Activated CD4-positive, alpha-beta T cell treated with anti-CD3 and anti-CD28 coated beads for 36 hours (primary cell): ENCODE results near the gene ZNF385C. TPM values are rescaled to one million over a fixed set of nuclear protein-coding genes. Genes with fewer than 3 reads are reported as not detected.
A peak's percentile ranks its signal among the peaks of the same experiment; 100 is the strongest.

ENCODE experiments used
- ATAC-seq: fragments of 200-7000 bp; cut with Tn5 transposase; one replicate; pipeline ENCODE4 v1.10.0; 2021; ENCODE audit warnings: mild to moderate bottlenecking, moderate library complexity
- CTCF ChIA-PET: fragments of 350-600 bp; sonication (Branson Sonifier 250); formaldehyde crosslinking; loops from one replicate; lab custom pipeline; 2021; ENCODE audit warnings: antibody characterized with exemption; lab: Charles Lee
- POLR2A ChIA-PET: fragments of 350-600 bp; sonication (Branson Sonifier 250); formaldehyde crosslinking; loops from one replicate; lab custom pipeline; 2021; ENCODE audit warnings: antibody characterized with exemption, inconsistent platforms; lab: Charles Lee
- DNase-seq: peaks from one replicate; pipeline ENCODE4 v3.0.0-alpha.2; 2020
- H3K27ac Mint-ChIP-seq: one replicate; pipeline ENCODE4 v1.8.0; 2021; ENCODE audit warnings: mixed read lengths
- H3K27me3 Mint-ChIP-seq: one replicate; pipeline ENCODE4 v1.8.0; 2021; ENCODE audit warnings: mixed read lengths
- H3K36me3 Mint-ChIP-seq: one replicate; pipeline ENCODE4 v1.8.0; 2021; ENCODE audit warnings: low read depth, mixed read lengths
- H3K4me1 Mint-ChIP-seq: one replicate; pipeline ENCODE4 v1.8.0; 2021; ENCODE audit warnings: mixed read lengths
- H3K4me3 Mint-ChIP-seq: one replicate; pipeline ENCODE4 v1.8.0; 2021; ENCODE audit warnings: mild to moderate bottlenecking, moderate library complexity, mixed read lengths
- H3K9me3 Mint-ChIP-seq: one replicate; pipeline ENCODE4 v1.8.0; 2021; ENCODE audit warnings: low read depth, mixed read lengths
- intact Hi-C, 2 experiments: fragments of 100-400 bp; cut with DNase I in 1 of 2; cut with micrococcal nuclease in 1 of 2; formaldehyde crosslinking; loops; one replicate each; pipeline versions ENCODE4 v1.14.2 to v1.15.1; 2022 to 2024; cut with DNase I, micrococcal nuclease
- total RNA-seq, 2 experiments: library from RNA; stranded (reverse); gene quantifications; one replicate each; pipeline ENCODE4 v1.2.3, GENCODE V29; 2021

Gene ZNF385C
- total RNA-seq, 2 experiments from 2014 or later: 0.23 to 0.30 TPM

DNA sequence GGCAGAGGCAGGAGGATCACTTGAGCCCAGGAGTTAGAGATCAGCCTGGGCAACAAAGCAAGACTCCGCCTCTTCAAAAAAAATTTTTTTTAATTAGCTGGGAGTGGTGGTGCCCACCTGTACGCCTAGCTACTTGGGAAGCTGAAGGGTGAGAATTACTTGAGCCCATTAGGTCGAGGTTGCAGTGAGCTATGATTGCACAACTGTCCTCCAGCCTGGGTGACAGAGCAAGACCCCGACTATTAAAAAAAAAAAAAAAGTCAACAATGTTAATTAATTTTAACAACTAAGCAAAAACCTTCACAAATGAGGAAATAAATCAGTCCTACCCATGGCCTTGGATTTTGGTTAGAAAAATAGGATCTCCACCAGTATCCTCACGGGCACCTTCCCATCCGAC, 8.9 kb upstream of the ZNF385C start:
- H3K4me1 Mint-ChIP-seq: peaks cover 25% of the 10 kb centered on the region
- ATAC-seq: no peak
- H3K4me3 Mint-ChIP-seq: peak overlapping the region; percentile 59
- POLR2A ChIA-PET: interaction anchor here (0.6 kb wide), 1 partner anchor 90 kb away, joined by 4 read pairs; the partner anchor contains the start of gene DNAJC7
- CTCF ChIA-PET: interaction anchor here (0.7 to 1.5 kb wide), 7 partner anchors 9 to 87 kb away, joined by 3 to 5 read pairs (median 3); partner anchors contain the start of genes NKIRAS2 and ZNF385C
- intact Hi-C loops: loop anchor here (1.0 kb wide), 7 partner anchors 8 to 177 kb away; partner anchors contain the start of genes CNP (in 1 of the 2), KAT2A (in 1 of the 2), KCNH4 (in 1 of the 2) and ODAD4 (in 1 of the 2)
- no peak overlapping the region for H3K27ac Mint-ChIP-seq
- no peaks in the 10 kb centered on the region for H3K27me3 Mint-ChIP-seq
- no peak for DNase-seq
- no peaks in the 10 kb centered on the region for H3K9me3 Mint-ChIP-seq
- no peaks in the 10 kb centered on the region for H3K36me3 Mint-ChIP-seq

GRCh38 chr17:42106009-42106408, 7.7 kb upstream of the ZNF385C start:
- no peaks in the 10 kb centered on the region for H3K9me3 Mint-ChIP-seq
- no peaks in the 10 kb centered on the region for H3K36me3 Mint-ChIP-seq
- ChIA-PET POLR2A (interaction anchor here (0.6 kb wide), 2 partner anchors 11 to 21 kb away, joined by 3 to 6 read pairs; no protein-coding TSS in a partner anchor), CTCF (interaction anchor here (0.6 to 1.5 kb wide), 2 partner anchors 9 to 918 kb away, joined by 3 read pairs; no protein-coding TSS in a partner anchor)
- ATAC-seq: no peak
- peaks cover 14% of the 10 kb centered on the region for H3K4me1 Mint-ChIP-seq
- no peak for DNase-seq
- no peaks in the 10 kb centered on the region for H3K27me3 Mint-ChIP-seq
- intact Hi-C loops: no loop called here
- H3K27ac Mint-ChIP-seq: no peak overlapping the region
- no peak overlapping the region for H3K4me3 Mint-ChIP-seq

DNA sequence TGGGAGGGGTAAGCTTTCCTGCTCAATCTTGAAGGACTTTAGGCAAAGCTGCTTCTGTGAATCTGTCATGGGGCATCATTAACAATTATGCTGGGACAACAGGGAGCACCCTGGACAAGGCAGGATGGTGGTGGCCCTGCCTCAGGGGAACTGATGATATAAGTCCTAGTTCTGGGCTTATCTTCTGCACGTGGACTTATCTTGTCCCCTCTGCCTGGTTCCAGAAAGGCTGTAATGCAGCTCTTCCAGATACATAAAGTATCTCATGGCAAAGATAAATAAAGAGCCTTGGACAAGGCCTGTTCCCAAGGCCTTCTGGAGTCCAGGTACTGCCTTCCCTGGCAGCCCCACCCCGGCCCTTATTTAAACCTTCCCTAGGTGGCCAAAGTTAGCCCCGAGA, 6.0 kb upstream of the ZNF385C start:
- H3K9me3 Mint-ChIP-seq: no peaks in the 10 kb centered on the region
- POLR2A ChIA-PET: no interaction called here

GRCh38 chr17:42103221-42103954, 5.1 kb upstream of the ZNF385C start:
- no peak overlapping the region for H3K4me3 Mint-ChIP-seq

More for the DNA sequence above, 6.0 kb upstream of the ZNF385C start:
- H3K27me3 Mint-ChIP-seq: no peaks in the 10 kb centered on the region
- H3K27ac Mint-ChIP-seq: no peak overlapping the region
- ATAC-seq (no peak), DNase-seq (no peak)
- H3K36me3 Mint-ChIP-seq: no peaks in the 10 kb centered on the region
- H3K4me1 Mint-ChIP-seq: peaks cover 6% of the 10 kb centered on the region
- no peak overlapping the region for H3K4me3 Mint-ChIP-seq
- intact Hi-C loops: no loop called here
- CTCF ChIA-PET: interaction anchor here (0.6 to 2.2 kb wide), 6 partner anchors 8 to 138 kb away, joined by 3 to 8 read pairs (median 4); partner anchors contain the start of genes CNP, DHX58 and NKIRAS2

DNA sequence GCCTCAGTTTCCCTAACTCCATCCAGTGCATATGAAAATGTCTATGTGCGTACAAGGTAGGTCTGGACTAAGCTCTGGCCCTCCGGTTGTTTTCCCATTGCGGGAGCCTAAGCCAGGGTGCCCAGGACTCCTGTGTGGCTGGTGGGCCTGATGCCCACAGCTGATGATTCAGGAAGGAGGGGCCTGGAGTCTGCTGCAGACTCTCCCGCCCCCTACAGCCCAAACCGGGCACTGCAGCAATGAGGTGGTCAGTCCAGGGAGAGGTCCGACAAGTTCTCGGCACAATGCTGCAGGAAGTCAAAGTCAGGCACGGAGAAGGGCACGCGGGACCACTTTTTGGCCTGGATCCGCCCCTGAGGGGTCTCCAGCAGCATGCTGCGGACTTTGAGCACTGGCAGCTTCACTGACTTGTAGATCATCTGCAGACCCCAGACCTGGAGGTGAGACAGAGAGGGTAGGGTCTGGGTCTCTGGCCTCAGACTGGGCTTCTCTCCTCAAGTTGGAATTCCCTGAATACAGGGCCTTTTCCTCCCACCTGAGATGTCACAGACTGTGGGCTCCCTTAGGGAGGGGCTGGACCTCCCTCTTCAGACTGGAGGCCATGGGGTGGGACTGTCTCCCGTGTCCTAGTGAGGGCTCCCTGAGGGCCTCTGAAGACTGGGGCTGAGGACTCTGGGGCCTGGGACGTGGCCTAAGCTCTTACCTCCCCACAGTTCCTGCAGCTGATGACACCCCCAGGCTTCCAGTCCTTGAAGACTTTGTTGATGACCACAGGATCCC, 3.4 kb upstream of the ZNF385C start:
- ChIA-PET POLR2A (interaction anchor here (1.0 kb wide), 1 partner anchor 9 kb away, joined by 3 read pairs; no protein-coding TSS in a partner anchor), CTCF (interaction anchor here (0.5 to 2.2 kb wide), 17 partner anchors 10 to 410 kb away, joined by 3 to 13 read pairs (median 5); partner anchors contain the start of gene DHX58)
- intact Hi-C loops: loop anchor here (1.0 kb wide), 3 partner anchors 34 to 138 kb away; no protein-coding TSS in a partner anchor
- peak; percentile 73 for ATAC-seq
- Mint-ChIP-seq H3K27me3 (peaks cover 12% of the 10 kb centered on the region), H3K4me1 (peaks cover 8% of the 10 kb centered on the region), H3K27ac (no peak overlapping the region), H3K36me3 (no peaks in the 10 kb centered on the region), H3K4me3 (no peak overlapping the region), H3K9me3 (no peaks in the 10 kb centered on the region)
- DNase-seq: peak; percentile 88

More at GRCh38 chr17:42103221-42103954, 5.1 kb upstream of the ZNF385C start:
- peaks cover 6% of the 10 kb centered on the region for H3K4me1 Mint-ChIP-seq
- H3K27ac Mint-ChIP-seq: no peak overlapping the region
- ChIA-PET CTCF (interaction anchor here (0.6 to 2.2 kb wide), 10 partner anchors 9 to 137 kb away, joined by 3 to 8 read pairs (median 4); partner anchors contain the start of genes CNP, DHX58 and NKIRAS2), POLR2A (interaction anchor here (0.6 kb wide), 1 partner anchor 86 kb away, joined by 4 read pairs; the partner anchor contains the start of gene DNAJC7)
- ATAC-seq (no peak), DNase-seq (no peak)
- intact Hi-C loops: no loop called here
- H3K36me3 Mint-ChIP-seq: no peaks in the 10 kb centered on the region
- H3K9me3 Mint-ChIP-seq: no peaks in the 10 kb centered on the region
- no peaks in the 10 kb centered on the region for H3K27me3 Mint-ChIP-seq

DNA sequence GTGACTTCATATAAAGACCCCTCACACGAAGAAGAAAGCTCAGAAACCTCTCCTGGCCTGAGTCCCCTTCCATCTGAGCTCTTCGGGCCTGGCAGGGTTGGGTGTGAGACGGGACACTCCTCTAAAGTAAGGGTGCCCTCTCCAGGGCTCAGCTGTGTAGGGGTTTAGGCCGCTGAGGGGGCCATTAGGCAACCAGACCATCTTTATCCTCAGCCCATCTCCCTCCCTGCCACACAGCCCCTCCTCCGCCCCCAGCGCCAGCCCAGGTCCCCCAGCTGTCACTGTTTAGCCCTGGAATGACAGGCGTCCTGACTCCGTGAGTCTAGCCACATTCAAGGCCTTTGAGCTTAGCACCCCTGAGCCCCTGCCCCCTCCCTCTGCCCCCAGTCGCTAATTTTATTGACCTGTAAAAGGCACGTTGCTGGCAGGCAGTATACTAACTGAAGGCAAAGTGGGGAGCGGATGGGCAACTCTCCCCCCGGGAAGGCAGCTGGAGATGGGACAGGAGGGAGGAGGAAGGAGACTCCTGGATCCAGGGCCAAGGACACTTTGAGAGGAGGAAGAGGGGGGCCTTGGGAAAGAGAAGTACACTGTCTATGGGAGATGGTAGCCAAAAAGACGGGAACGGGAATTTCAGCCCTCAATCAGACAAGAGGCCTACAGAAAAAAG, 592 bp upstream of the ZNF385C start:
- CTCF ChIA-PET: interaction anchor here (0.6 to 2.3 kb wide), 8 partner anchors 9 to 1495 kb away, joined by 3 to 8 read pairs (median 4); partner anchors contain the start of genes KAT2A and NKIRAS2
- ATAC-seq: no peak

DNA sequence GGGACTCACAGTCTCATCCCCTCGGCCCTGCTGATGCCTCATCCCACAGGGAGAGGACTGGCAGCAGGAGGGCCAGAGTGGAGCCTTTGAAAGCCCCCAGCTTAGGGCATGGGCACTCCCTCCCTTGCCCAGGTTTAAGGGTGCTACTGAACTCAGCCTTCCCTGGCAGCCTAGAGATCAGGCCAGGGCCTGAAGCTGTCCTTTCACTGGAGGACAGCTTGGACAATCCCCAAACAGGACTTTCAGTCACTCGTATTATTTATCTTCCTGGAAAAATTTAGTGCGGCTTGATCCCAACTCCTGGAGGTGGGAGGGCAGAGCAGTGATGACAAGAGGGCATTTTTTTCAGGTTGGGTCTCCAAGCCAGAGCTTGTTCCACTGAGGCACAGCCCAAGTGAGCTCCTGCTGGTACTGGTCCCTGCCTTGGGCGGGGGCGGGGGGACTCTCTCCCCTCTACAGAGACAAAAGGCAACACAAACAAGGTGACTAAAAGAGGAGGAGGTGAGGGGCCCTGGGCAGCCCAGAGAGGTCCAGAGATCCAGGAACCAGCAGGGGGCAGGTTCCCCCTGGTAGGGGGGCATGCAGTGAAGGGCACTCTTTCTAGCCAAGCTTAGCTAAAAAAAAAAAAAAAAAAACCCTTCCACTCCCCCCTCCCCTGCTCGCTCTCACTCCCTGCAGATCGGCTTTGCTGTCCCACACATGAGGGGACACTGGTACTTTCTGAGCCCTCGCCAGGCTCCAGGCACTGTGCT, 1.7 kb downstream of the ZNF385C start:
- Mint-ChIP-seq H3K4me1 (peaks cover 8% of the 10 kb centered on the region), H3K4me3 (no peak overlapping the region), H3K36me3 (no peaks in the 10 kb centered on the region), H3K27ac (no peak overlapping the region), H3K9me3 (no peaks in the 10 kb centered on the region), H3K27me3 (peaks cover 17% of the 10 kb centered on the region)
- ATAC-seq (no peak), DNase-seq (no peak)
- intact Hi-C loops: no loop called here
- CTCF ChIA-PET: interaction anchor here (0.5 to 1.7 kb wide), 3 partner anchors 53 to 265 kb away, joined by 3 to 5 read pairs (median 3); no protein-coding TSS in a partner anchor
- POLR2A ChIA-PET: interaction anchor here (0.6 kb wide), 1 partner anchor 152 kb away, joined by 3 read pairs; no protein-coding TSS in a partner anchor

More for the DNA sequence above, 592 bp upstream of the ZNF385C start:
- intact Hi-C loops: loop anchor here (1.0 kb wide), 1 partner anchor 8 kb away; no protein-coding TSS in a partner anchor
- Mint-ChIP-seq H3K4me1 (peaks cover 8% of the 10 kb centered on the region), H3K27me3 (peaks cover 16% of the 10 kb centered on the region), H3K4me3 (no peak overlapping the region), H3K9me3 (no peaks in the 10 kb centered on the region), H3K27ac (no peak overlapping the region), H3K36me3 (no peaks in the 10 kb centered on the region)
- POLR2A ChIA-PET: no interaction called here
- DNase-seq: no peak

DNA sequence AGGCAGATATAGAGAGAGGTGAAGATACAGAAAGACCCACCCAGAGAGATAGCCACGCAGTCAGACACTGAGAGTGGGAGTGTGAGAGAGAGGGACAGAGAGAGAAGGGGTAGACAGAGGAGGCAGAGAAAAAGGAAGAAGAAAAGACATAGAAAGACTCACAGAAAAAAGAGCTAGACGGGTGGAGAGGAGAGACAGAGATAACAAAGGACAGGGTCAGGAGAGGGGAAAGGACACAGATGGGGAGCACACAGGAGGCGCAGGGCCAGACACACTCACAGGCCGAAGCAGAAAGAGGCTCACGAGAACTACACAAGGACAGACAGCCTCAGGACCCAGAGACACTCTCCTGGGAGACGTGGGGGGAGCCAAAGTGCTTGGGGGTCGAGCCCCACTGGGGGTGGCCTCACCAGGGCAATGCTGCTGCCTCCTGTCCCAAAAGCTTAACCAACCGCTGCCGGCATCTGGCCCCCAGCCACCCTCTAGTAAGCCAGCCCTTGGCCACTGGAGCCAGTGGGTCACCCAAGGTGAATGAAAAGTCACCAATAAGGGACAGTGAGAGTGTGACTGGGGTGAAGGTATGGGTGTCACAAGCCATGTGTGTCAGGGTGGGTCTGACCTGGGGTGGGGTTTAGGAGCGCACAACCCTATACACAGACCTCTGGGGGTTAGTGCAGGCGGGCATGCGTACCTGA, 3.8 kb downstream of the ZNF385C start:
- Mint-ChIP-seq H3K9me3 (no peaks in the 10 kb centered on the region), H3K36me3 (no peaks in the 10 kb centered on the region), H3K27ac (no peak overlapping the region), H3K4me3 (no peak overlapping the region), H3K27me3 (peaks cover 17% of the 10 kb centered on the region), H3K4me1 (peaks cover 8% of the 10 kb centered on the region)
- ChIA-PET CTCF (interaction anchor here (0.6 kb wide), 1 partner anchor 430 kb away, joined by 3 read pairs; no protein-coding TSS in a partner anchor), POLR2A (interaction anchor here (0.6 kb wide), 1 partner anchor 12 kb away, joined by 6 read pairs; no protein-coding TSS in a partner anchor)
- intact Hi-C loops: no loop called here
- ATAC-seq: no peak
- DNase-seq: no peak

DNA sequence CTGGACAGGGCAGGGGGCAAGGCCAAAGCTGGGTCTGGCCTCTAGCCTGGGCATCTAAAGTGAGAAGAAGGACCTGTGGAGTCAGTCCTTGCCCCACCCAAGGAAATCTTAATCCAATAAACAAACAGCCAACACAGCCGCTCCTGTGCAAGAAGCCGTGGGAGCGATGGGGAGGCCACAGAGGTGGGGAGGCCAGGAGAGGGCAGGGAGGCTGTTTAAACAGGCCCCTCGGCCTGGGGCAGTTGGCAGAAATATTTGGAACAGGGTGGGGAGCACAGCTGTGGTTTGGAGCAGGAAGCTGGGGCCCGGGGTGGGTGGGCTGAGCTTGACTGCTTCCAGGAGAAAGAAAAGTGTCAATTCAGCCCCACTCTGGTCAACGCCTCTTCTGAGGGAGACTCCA, 5.3 kb downstream of the ZNF385C start:
- no peak overlapping the region for H3K27ac Mint-ChIP-seq
- DNase-seq: no peak
- no peaks in the 10 kb centered on the region for H3K36me3 Mint-ChIP-seq
- POLR2A ChIA-PET: no interaction called here
- CTCF ChIA-PET: interaction anchor here (0.8 kb wide), 1 partner anchor 66 kb away, joined by 3 read pairs; no protein-coding TSS in a partner anchor
- no peak overlapping the region for H3K4me3 Mint-ChIP-seq
- no peaks in the 10 kb centered on the region for H3K9me3 Mint-ChIP-seq
- peaks cover 6% of the 10 kb centered on the region for H3K4me1 Mint-ChIP-seq
- intact Hi-C loops: no loop called here
- ATAC-seq: no peak
- peaks cover 18% of the 10 kb centered on the region for H3K27me3 Mint-ChIP-seq
